T-cell (primary cell): Measurements from ENCODE around the gene BRAT1. TPM values are rescaled to one million over a fixed set of nuclear protein-coding genes. Genes with fewer than 3 reads are reported as not detected.

ENCODE experiments used
- ATAC-seq, 4 experiments: fragments of 200-7000 bp in 3 of 4; fragments of 150-1000 bp in 1 of 4; cut with Tn5 transposase; replicated peaks in 1 of 4; 1 replicate in 3 of 4; 2 replicates in 1 of 4; pipeline ENCODE4 v1.10.0; 2021; ENCODE audit warnings: moderate library complexity in 3 of 4, mild to moderate bottlenecking in 2 of 4, moderate number of reproducible peaks in 1 of 4
- CTCF ChIA-PET, 2 donors: fragments of 300-600 bp; sonication (Branson Sonifier 250); formaldehyde crosslinking; loops; one replicate each; lab custom pipeline; 2022; ENCODE audit warnings: antibody characterized with exemption in 2 of 2; lab: Charles Lee
- POLR2A ChIA-PET, 2 donors: fragments of 300-600 bp; sonication (Branson Sonifier 250); formaldehyde crosslinking; loops; one replicate each; lab custom pipeline; 2022; ENCODE audit warnings: antibody characterized with exemption in 2 of 2; lab: Charles Lee
- DNase-seq, 35 experiments: peaks; one replicate each; pipeline versions ENCODE4 v3.0.0 to v3.0.0-alpha.2; 2013 to 2023
- H3K27ac ChIP-seq: one replicate; pipeline ENCODE4 v1.5.1; 2013; ENCODE audit warnings: low read length
- H3K27me3 ChIP-seq, 2 experiments: replicated peaks in 1 of 2; 1 replicate in 1 of 2; 2 replicates in 1 of 2; pipeline versions ENCODE4 v1.6.1 to v1.7.0; 2013; ENCODE audit warnings: low read length in 1 of 2, mixed read lengths in 1 of 2; ENCODE audit not compliant: control insufficient read depth in 2 of 2, insufficient read depth in 2 of 2; ENCODE audit errors: extremely low read depth in 1 of 2
- H3K36me3 ChIP-seq, 2 donors: 1 replicate in 1 of 2; 2 replicates in 1 of 2; pipeline versions ENCODE4 v1.6.1 to v1.7.0; 2013; ENCODE audit warnings: low read length in 1 of 2; ENCODE audit not compliant: control insufficient read depth in 2 of 2, insufficient read depth in 1 of 2; ENCODE audit errors: extremely low read depth in 1 of 2
- H3K4me1 ChIP-seq, 2 experiments: 1 replicate in 1 of 2; 2 replicates in 1 of 2; pipeline versions ENCODE4 v1.6.1 to v1.7.0; 2013; ENCODE audit warnings: low read length in 2 of 2, mixed read lengths in 1 of 2; ENCODE audit not compliant: insufficient read depth in 2 of 2, control insufficient read depth in 1 of 2; ENCODE audit errors: extremely low read depth in 1 of 2
- H3K4me3 ChIP-seq, 2 donors: 1 replicate in 1 of 2; 2 replicates in 1 of 2; pipeline versions ENCODE4 v1.5.1 to v1.7.0; 2013; ENCODE audit warnings: mild to moderate bottlenecking in 2 of 2, low read length in 1 of 2, moderate library complexity in 1 of 2; ENCODE audit not compliant: control insufficient read depth in 1 of 2; ENCODE audit errors: extremely low read depth in 1 of 2
- H3K9me3 ChIP-seq: 2 replicates; pipeline ENCODE4 v1.7.0; 2013
- H3K27ac Mint-ChIP-seq, 2 donors: one replicate each; pipeline ENCODE4 v1.8.0; 2020 to 2021; ENCODE audit warnings: mild to moderate bottlenecking in 2 of 2, mixed read lengths in 2 of 2
- H3K27me3 Mint-ChIP-seq, 2 donors: one replicate each; pipeline ENCODE4 v1.8.0; 2021 to 2022; ENCODE audit warnings: mixed read lengths in 2 of 2
- H3K36me3 Mint-ChIP-seq: one replicate; pipeline ENCODE4 v1.8.0; 2021; ENCODE audit warnings: mixed read lengths
- H3K4me1 Mint-ChIP-seq, 3 donors: one replicate each; pipeline ENCODE4 v1.8.0; 2020 to 2022; ENCODE audit warnings: mixed read lengths in 3 of 3, mild to moderate bottlenecking in 1 of 3
- H3K4me3 Mint-ChIP-seq, 3 donors: one replicate each; pipeline ENCODE4 v1.8.0; 2020 to 2022; ENCODE audit warnings: mild to moderate bottlenecking in 3 of 3, mixed read lengths in 3 of 3, moderate library complexity in 3 of 3
- H3K9me3 Mint-ChIP-seq, 3 donors: one replicate each; pipeline ENCODE4 v1.8.0; 2020 to 2022; ENCODE audit warnings: mixed read lengths in 3 of 3
- WGBS: methylation state at CpG from one replicate; pipeline ENCODE4 v1.1.5; 2013; ENCODE audit warnings: missing lambda C conversion rate; ENCODE audit not compliant: insufficient coverage; 5-methylcytosine and 5-hydroxymethylcytosine counted together
- total RNA-seq, 35 experiments: library from RNA in 6 of 35; stranded (reverse) in 6 of 35; fragments of 120-200 nt in 1 of 35; gene quantifications; one replicate each; pipeline versions ENCODE4 v1.2.1 to v1.2.4 and lab custom pipeline; 2013 to 2026

BRAT1 gene
- total RNA-seq, 5 donors from 2014 or later (not counting 1 experiment from before 2014, with no cell fraction given): 23.6 to 46.2 (median 43.1) TPM

DNA sequence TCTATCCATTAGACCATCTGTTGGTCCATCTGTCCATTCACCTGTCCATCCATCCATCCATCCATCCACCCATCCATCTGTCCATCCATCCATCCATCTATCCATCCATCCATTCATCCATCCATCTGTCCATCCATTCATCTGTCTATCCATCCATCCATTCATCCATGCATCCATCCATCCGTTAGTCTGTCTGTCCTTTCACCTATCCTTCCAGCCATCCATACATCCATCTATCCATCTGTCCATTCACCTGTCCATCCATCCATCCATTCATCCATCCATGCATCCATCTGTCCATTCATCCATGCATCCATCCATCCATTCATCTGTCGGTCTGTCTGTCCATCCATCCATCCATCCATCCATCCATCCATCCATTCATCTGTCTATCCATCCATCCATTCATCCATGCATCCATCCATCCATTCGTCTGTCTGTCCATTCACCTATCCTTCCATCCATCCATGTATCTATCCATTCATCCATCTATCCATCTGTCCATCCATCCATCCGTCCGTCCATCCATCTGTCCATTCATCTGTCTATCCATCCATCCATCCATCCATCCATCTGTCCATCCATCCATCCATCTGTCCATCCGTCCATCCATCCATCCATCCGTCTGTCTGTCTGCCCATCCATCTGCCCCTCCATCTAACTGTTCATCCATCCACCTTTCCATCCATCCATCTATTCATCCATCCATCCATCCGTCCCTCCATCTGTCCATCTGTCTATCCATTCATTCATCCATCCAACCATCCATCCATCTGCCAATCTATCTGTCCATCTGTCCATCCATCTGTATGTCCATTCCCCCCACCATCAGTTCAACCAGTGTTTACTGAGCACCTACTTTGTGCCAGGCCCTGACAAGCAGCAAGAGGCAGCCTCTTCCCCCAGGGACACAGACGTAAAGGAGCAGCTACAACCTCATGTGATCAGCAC, 40.6 kb downstream of the BRAT1 start:
- peaks cover 25 to 61% of the 10 kb centered on the region in 2 experiments for H3K4me1 ChIP-seq
- 90% methylated on average over 8 of the region's 9 CpGs for WGBS
- no peaks in the 10 kb centered on the region for H3K27me3 ChIP-seq
- no peaks in the 10 kb centered on the region for H3K9me3 Mint-ChIP-seq
- no peak overlapping the region for H3K27ac ChIP-seq
- H3K9me3 ChIP-seq: no peaks in the 10 kb centered on the region
- POLR2A ChIA-PET: no interaction called here
- no peak for DNase-seq
- no peaks in the 10 kb centered on the region for H3K27me3 Mint-ChIP-seq
- H3K4me1 Mint-ChIP-seq: peaks cover 38 to 56% (median 54%) of the 10 kb centered on the region in 3 donors
- H3K4me3 ChIP-seq: no peak overlapping the region
- ATAC-seq: no peak
- H3K27ac Mint-ChIP-seq: no peak overlapping the region
- H3K4me3 Mint-ChIP-seq: no peak overlapping the region
- no peaks in the 10 kb centered on the region for H3K36me3 ChIP-seq
- no peaks in the 10 kb centered on the region for H3K36me3 Mint-ChIP-seq
- CTCF ChIA-PET: no interaction called here

DNA sequence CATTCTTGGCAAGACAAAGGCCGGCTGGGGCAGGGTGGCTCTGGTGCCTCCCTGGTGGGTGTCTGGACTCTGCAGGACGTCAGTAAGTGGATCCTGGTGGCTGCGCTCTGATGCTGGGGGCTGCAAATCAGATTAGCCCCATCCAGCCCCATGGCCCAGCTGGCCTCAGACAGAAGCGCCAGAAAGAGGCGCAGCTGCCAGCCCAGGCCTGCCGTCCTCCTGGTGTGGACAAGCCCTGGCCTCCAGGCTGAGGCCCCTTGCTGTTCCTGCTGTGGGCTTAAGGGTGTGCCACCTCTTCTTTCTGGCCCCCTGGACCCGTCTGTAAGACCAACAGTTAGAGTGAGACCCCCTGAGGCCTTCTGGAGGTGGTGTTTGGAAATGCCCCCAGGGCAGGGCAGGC, 41.6 kb downstream of the BRAT1 start:
- WGBS: 99% methylated on average over 6 of the region's 7 CpGs
- H3K9me3 Mint-ChIP-seq: no peaks in the 10 kb centered on the region
- H3K36me3 Mint-ChIP-seq: no peaks in the 10 kb centered on the region
- H3K4me3 ChIP-seq: no peak overlapping the region
- ChIA-PET POLR2A (no interaction called here), CTCF (no interaction called here)
- peak overlapping the region in 1 of 2 donors; percentile 97 for H3K27ac Mint-ChIP-seq
- no peak for DNase-seq
- peak overlapping the region; percentile 92 for H3K27ac ChIP-seq
- peaks cover 48 to 66% (median 62%) of the 10 kb centered on the region in 3 donors for H3K4me1 Mint-ChIP-seq
- no peaks in the 10 kb centered on the region for H3K27me3 ChIP-seq
- no peaks in the 10 kb centered on the region for H3K36me3 ChIP-seq
- H3K4me3 Mint-ChIP-seq: no peak overlapping the region
- H3K27me3 Mint-ChIP-seq: no peaks in the 10 kb centered on the region
- peaks cover 34 to 67% of the 10 kb centered on the region in 2 experiments for H3K4me1 ChIP-seq
- no peaks in the 10 kb centered on the region for H3K9me3 ChIP-seq
- no peak for ATAC-seq

DNA sequence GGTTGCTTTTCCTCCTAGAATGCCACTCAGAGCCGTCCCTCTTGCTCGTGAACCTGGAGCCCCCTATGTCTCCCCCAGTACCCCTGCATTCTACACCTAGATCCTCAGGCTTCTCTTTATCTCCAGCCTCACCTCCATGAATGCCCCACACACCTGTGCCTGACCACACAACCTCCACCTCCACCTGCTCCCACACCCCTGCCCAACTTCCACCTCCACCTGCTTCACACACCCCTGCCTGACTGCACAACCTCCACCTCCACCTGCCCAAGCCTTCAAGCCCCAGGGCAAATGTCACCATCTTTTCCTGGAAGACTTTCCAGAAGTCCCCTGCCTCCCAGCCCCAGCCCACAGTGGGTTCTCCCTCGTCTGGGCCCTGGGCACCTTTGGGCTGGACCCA, 42.6 kb downstream of the BRAT1 start:
- DNase-seq: no peak
- ChIA-PET CTCF (no interaction called here), POLR2A (no interaction called here)
- Histone ChIP-seq H3K36me3 (no peaks in the 10 kb centered on the region), H3K27ac (peak overlapping the region; percentile 92), H3K4me1 (peaks cover 40 to 67% of the 10 kb centered on the region in 2 experiments), H3K27me3 (no peaks in the 10 kb centered on the region), H3K9me3 (no peaks in the 10 kb centered on the region), H3K4me3 (no peak overlapping the region)
- Mint-ChIP-seq H3K27me3 (no peaks in the 10 kb centered on the region), H3K27ac (peak overlapping the region in 1 of 2 donors; percentile 97), H3K9me3 (no peaks in the 10 kb centered on the region), H3K4me1 (peaks cover 51 to 68% (median 63%) of the 10 kb centered on the region in 3 donors), H3K36me3 (no peaks in the 10 kb centered on the region), H3K4me3 (peak overlapping the region; percentile 72 to 83 (median 77))
- WGBS: 81% methylated on average over 2 of the region's 3 CpGs
- ATAC-seq: no peak

DNA sequence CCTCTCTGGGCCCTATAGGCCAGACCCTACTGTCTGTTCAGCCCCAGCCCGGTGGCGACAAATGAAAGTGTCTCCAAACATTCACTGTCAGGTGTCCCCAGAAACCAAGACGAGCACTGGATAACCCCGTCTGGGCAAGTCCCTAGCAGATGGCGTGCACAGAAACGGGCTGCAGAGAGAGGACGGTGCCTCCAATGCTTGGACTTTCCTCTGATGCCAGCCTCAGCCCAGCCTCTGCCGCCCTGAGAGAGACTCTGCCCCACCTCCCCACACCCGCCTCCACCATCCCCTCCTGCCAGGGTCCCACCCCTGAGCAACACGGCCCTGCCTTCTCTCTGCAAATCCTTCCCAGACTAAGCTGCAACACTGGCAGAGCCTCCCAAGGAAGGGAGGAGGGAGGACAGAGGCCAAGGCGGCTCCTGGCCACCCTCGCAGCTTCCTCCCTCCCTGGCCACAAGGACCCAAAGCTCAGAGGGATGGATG, 43.1 kb downstream of the BRAT1 start:
- peak in 12 of 35 experiments; percentile 22 to 71 (median 38) for DNase-seq
- ChIA-PET CTCF (no interaction called here), POLR2A (no interaction called here)

DNA sequence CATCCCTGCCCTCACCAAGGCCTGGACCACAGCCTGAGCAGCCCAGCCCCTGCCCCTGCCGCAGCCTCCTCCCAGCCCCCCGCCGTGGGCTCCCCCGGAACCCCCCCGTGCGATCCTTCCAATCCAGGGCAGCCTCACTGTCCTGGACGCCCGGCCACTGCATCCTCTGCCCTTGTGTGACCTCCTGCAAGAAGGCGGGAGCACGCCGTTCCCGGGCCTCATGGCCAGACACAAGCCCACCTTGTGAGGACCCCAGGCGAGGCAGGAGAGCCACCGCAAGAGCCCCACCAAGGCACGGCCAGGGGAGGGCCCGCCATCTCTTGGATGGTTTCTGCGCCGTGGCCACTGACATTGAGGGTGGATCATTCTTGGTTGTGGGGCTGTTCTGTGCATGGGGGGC, 43.6 kb downstream of the BRAT1 start:
- Mint-ChIP-seq H3K9me3 (no peaks in the 10 kb centered on the region), H3K36me3 (no peaks in the 10 kb centered on the region), H3K4me1 (peaks cover 53 to 65% (median 62%) of the 10 kb centered on the region in 3 donors), H3K4me3 (peak overlapping the region; percentile 72 to 83 (median 77)), H3K27ac (peak overlapping the region in 1 of 2 donors; percentile 97), H3K27me3 (no peaks in the 10 kb centered on the region)
- Histone ChIP-seq H3K36me3 (no peaks in the 10 kb centered on the region), H3K4me1 (peaks cover 40 to 69% of the 10 kb centered on the region in 2 experiments), H3K4me3 (peak overlapping the region; percentile 42 to 49), H3K9me3 (no peaks in the 10 kb centered on the region), H3K27me3 (no peaks in the 10 kb centered on the region), H3K27ac (peak overlapping the region; percentile 92)
- no peak for DNase-seq
- CTCF ChIA-PET: interaction anchor here in 1 of 2 donors (0.6 kb wide), 1 partner anchor 39 kb away, joined by 12 read pairs; no protein-coding TSS in a partner anchor
- POLR2A ChIA-PET: no interaction called here
- ATAC-seq: no peak
- 31% methylated on average over 13 of the region's 18 CpGs for WGBS

More for the DNA sequence above, 43.1 kb downstream of the BRAT1 start:
- Mint-ChIP-seq H3K36me3 (no peaks in the 10 kb centered on the region), H3K4me3 (peak overlapping the region; percentile 72 to 83 (median 77)), H3K4me1 (peaks cover 53 to 67% (median 60%) of the 10 kb centered on the region in 3 donors), H3K9me3 (no peaks in the 10 kb centered on the region), H3K27ac (peak overlapping the region in 1 of 2 donors; percentile 97), H3K27me3 (no peaks in the 10 kb centered on the region)
- Histone ChIP-seq H3K4me3 (peak overlapping the region; percentile 0 to 42), H3K27ac (peak overlapping the region; percentile 92), H3K27me3 (no peaks in the 10 kb centered on the region), H3K9me3 (no peaks in the 10 kb centered on the region), H3K36me3 (no peaks in the 10 kb centered on the region), H3K4me1 (peaks cover 40 to 69% of the 10 kb centered on the region in 2 experiments)
- 50% methylated on average over 7 of the region's 12 CpGs for WGBS
- peak in 1 of 4 experiments; percentile 5 for ATAC-seq
